CD4-positive, alpha-beta T cell treated with Interferon gamma for 1 hour (primary cell): ENCODE measurements around the gene SURF1.
"Not testable (repeated sequence)": the region's sequence is repeated elsewhere in the genome, so short reads cannot be mapped to it uniquely, and the experiment has no call there.

Source experiments
- DNase-seq: peaks from one replicate; pipeline ENCODE4 v3.0.0-alpha.2; 2020

Gene SURF1

GRCh38 chr9:133356391-133357091, at the start of gene SURF1, which contains the start of gene SURF2:
SURF1 (minus strand) TSS chr9:133356487; CDS start chr9:133356453, 34 bp downstream.
SURF2 (plus strand) TSS chr9:133356550; CDS start chr9:133356593, 43 bp downstream.
- DNase-seq: peak; percentile 85

GRCh38 chr9:133405508-133406438, 49.5 kb upstream of the SURF1 start:
- DNase-seq: no peak

- no peak for DNase-seq
Observed at GRCh38 chr9:133404454-133405002, 48.2 kb upstream of the SURF1 start.

GRCh38 chr9:133403766-133404453, 47.6 kb upstream of the SURF1 start:
- DNase-seq: peak; percentile 48

GRCh38 chr9:133402689-133403088, 46.4 kb upstream of the SURF1 start:
- DNase-seq: no peak

- no peak for DNase-seq
Observed at GRCh38 chr9:133401588-133401987, 45.3 kb upstream of the SURF1 start.

GRCh38 chr9:133400292-133400691, 44.0 kb upstream of the SURF1 start:
- DNase-seq: no peak

- DNase-seq: no peak
Observed at GRCh38 chr9:133397895-133398294, 41.6 kb upstream of the SURF1 start.

- DNase-seq: no peak
Observed at GRCh38 chr9:133397370-133397769, 41.1 kb upstream of the SURF1 start.

- DNase-seq: no peak
Observed at GRCh38 chr9:133396952-133397351, 40.7 kb upstream of the SURF1 start.

- DNase-seq: no peak
Observed at GRCh38 chr9:133394687-133395271, 38.5 kb upstream of the SURF1 start.

GRCh38 chr9:133393399-133393798, 37.1 kb upstream of the SURF1 start:
- DNase-seq: no peak

- not testable (repeated sequence) for DNase-seq
Observed at GRCh38 chr9:133392308-133392707, 36.0 kb upstream of the SURF1 start.

- not testable (repeated sequence) for DNase-seq
Observed at GRCh38 chr9:133391449-133391848, 35.2 kb upstream of the SURF1 start.

GRCh38 chr9:133390713-133391112, 34.4 kb upstream of the SURF1 start:
- no peak for DNase-seq

- DNase-seq: no peak
Observed at GRCh38 chr9:133389562-133389961, 33.3 kb upstream of the SURF1 start.

GRCh38 chr9:133389025-133389557, 32.8 kb upstream of the SURF1 start:
- DNase-seq: no peak

- DNase-seq: no peak
Observed at GRCh38 chr9:133387680-133388079, 31.4 kb upstream of the SURF1 start.

GRCh38 chr9:133386338-133386737, 30.1 kb upstream of the SURF1 start:
- no peak for DNase-seq

- no peak for DNase-seq
Observed at GRCh38 chr9:133385452-133385851, 29.2 kb upstream of the SURF1 start.

GRCh38 chr9:133384736-133385321, 28.5 kb upstream of the SURF1 start:
- no peak for DNase-seq

GRCh38 chr9:133383438-133383837, 27.2 kb upstream of the SURF1 start:
- no peak for DNase-seq
